Occipital lobe (tissue), 2 donors: ENCODE measurements around the gene RASA3. TPM values are rescaled to one million over a fixed set of nuclear protein-coding genes. Genes with fewer than 3 reads are reported as not detected.
"Not testable (repeated sequence)": the region's sequence is repeated elsewhere in the genome, so short reads cannot be mapped to it uniquely, and the experiment has no call there.

ENCODE experiments used
- DNase-seq: peaks from one replicate; lab custom pipeline; 2025; lab: John Stamatoyannopoulos, UW
- total RNA-seq: library from RNA; depleted of rRNA; stranded (reverse); fragments of >200 nt; gene quantifications from one replicate; pipeline ENCODE4 v1.2.3, GENCODE V29; 2014

Gene RASA3
- total RNA-seq, 1 donor from 2014 or later, result 14.2 TPM

- no peak for DNase-seq
Measured at GRCh38 chr13:114114006-114114640, 18.3 kb downstream of the RASA3 start.

GRCh38 chr13:114113395-114113794 is 19.0 kb downstream of the RASA3 start:
- DNase-seq, result not testable (repeated sequence)

GRCh38 chr13:114112826-114113322 is 19.5 kb downstream of the RASA3 start:
- no peak for DNase-seq

GRCh38 chr13:114112231-114112825 is 20.1 kb downstream of the RASA3 start:
- no peak for DNase-seq

GRCh38 chr13:114111577-114111976 is 20.8 kb downstream of the RASA3 start:
- DNase-seq, result no peak

GRCh38 chr13:114110830-114111189 is 21.6 kb downstream of the RASA3 start:
- not testable (repeated sequence) for DNase-seq

- DNase-seq, result no peak
Measured at GRCh38 chr13:114110091-114110829, 22.2 kb downstream of the RASA3 start.

- DNase-seq, result no peak
Measured at GRCh38 chr13:114109641-114110041, 22.8 kb downstream of the RASA3 start.

GRCh38 chr13:114108894-114109293 is 23.5 kb downstream of the RASA3 start:
- no peak for DNase-seq

- no peak for DNase-seq
Measured at GRCh38 chr13:114108141-114108761, 24.2 kb downstream of the RASA3 start.

GRCh38 chr13:114107686-114108081 is 24.7 kb downstream of the RASA3 start:
- DNase-seq, result no peak

GRCh38 chr13:114106991-114107685 is 25.3 kb downstream of the RASA3 start:
- DNase-seq, result no peak

GRCh38 chr13:114106526-114106925 is 25.9 kb downstream of the RASA3 start:
- no peak for DNase-seq

GRCh38 chr13:114105521-114106225 is 26.8 kb downstream of the RASA3 start:
- no peak for DNase-seq

GRCh38 chr13:114104655-114105520 is 27.5 kb downstream of the RASA3 start:
- DNase-seq, result no peak

GRCh38 chr13:114103801-114104654 is 28.4 kb downstream of the RASA3 start:
- no peak for DNase-seq

GRCh38 chr13:114103289-114103621 is 29.2 kb downstream of the RASA3 start:
- DNase-seq, result not testable (repeated sequence)

- DNase-seq, result no peak
Measured at GRCh38 chr13:114102521-114103288, 29.7 kb downstream of the RASA3 start.
